Measurements from ENCODE around the gene AOPEP. TPM values are rescaled to one million over a fixed set of nuclear protein-coding genes. Genes with fewer than 3 reads are reported as not detected.

The AOPEP gene
- total and polyA plus RNA-seq, 10 donors = 14.8 to 86.1 (median 51.3) TPM

GRCh38 chr9:94696545-94696944 lies 30.0 kb upstream of the AOPEP start:
- no peak overlapping the region for H3K27ac ChIP-seq
- TF ChIP-seq POLR2A (IDR thresholded peaks at IDR 0.05) (no peak), CTCF (IDR thresholded peaks at IDR 0.05 in 8 of 11, conservative IDR thresholded peaks at IDR 0.05 in 3 of 11) (no peak), POLR2AphosphoS5 (IDR thresholded peaks at IDR 0.05) (no peak)
- 72 to 86% (median 85%) methylated on average over 5 of the region's 5 CpGs for WGBS, 5 donors
- intact Hi-C loops (cut with DNase I; ENCODE audit: low total_unique reads) = loop anchor here (10.0 kb wide), 1 partner anchor 68 kb away; no protein-coding TSS in a partner anchor
- H3K4me3 ChIP-seq = no peak overlapping the region
- DNase-seq = no peak
- no peaks in the 10 kb centered on the region for H3K9me3 ChIP-seq
- H3K27me3 ChIP-seq (replicated peaks in 1 of 7) = no peaks in the 10 kb centered on the region
- no peaks in the 10 kb centered on the region for H3K36me3 ChIP-seq
- H3K4me1 ChIP-seq = no peaks in the 10 kb centered on the region

GRCh38 chr9:94697972-94698581 lies 28.4 kb upstream of the AOPEP start:
- Histone ChIP-seq H3K9me3 (no peaks in the 10 kb centered on the region), H3K27me3 (replicated peaks in 1 of 7) (no peaks in the 10 kb centered on the region), H3K36me3 (no peaks in the 10 kb centered on the region), H3K4me1 (no peaks in the 10 kb centered on the region), H3K4me3 (no peak overlapping the region), H3K27ac (no peak overlapping the region)
- DNase-seq = no peak
- intact Hi-C loops (cut with DNase I; ENCODE audit: low total_unique reads) = loop anchor here (10.0 kb wide), 1 partner anchor 67 kb away; no protein-coding TSS in a partner anchor
- WGBS, 5 donors = 75 to 88% (median 81%) methylated on average over 5 of the region's 5 CpGs
- no peak for TF ChIP-seq POLR2AphosphoS5 (IDR thresholded peaks at IDR 0.05)
- no peak for TF ChIP-seq CTCF (IDR thresholded peaks at IDR 0.05 in 8 of 11, conservative IDR thresholded peaks at IDR 0.05 in 3 of 11)
- TF ChIP-seq POLR2A (IDR thresholded peaks at IDR 0.05) = no peak

- H3K9me3 ChIP-seq = no peaks in the 10 kb centered on the region
- no peaks in the 10 kb centered on the region for H3K36me3 ChIP-seq
- no peaks in the 10 kb centered on the region for H3K4me1 ChIP-seq
- intact Hi-C loops (cut with DNase I; ENCODE audit: low total_unique reads) = loop anchor here (10.0 kb wide), 1 partner anchor 65 kb away; no protein-coding TSS in a partner anchor
- no peaks in the 10 kb centered on the region for H3K27me3 ChIP-seq (replicated peaks in 1 of 7)
- TF ChIP-seq CTCF (IDR thresholded peaks at IDR 0.05 in 8 of 11, conservative IDR thresholded peaks at IDR 0.05 in 3 of 11) = no peak
- TF ChIP-seq POLR2AphosphoS5 (IDR thresholded peaks at IDR 0.05) = no peak
- no peak overlapping the region for H3K4me3 ChIP-seq
- H3K27ac ChIP-seq = no peak overlapping the region
- WGBS, 5 donors = 86 to 96% (median 90%) methylated on average over 4 of the region's 4 CpGs
- no peak for DNase-seq
Measured at GRCh38 chr9:94699715-94700373, 26.7 kb upstream of the AOPEP start.

GRCh38 chr9:94700445-94700844 lies 26.1 kb upstream of the AOPEP start:
- H3K27me3 ChIP-seq (replicated peaks in 1 of 7) = no peaks in the 10 kb centered on the region
- 81 to 92% (median 90%) methylated on average over 3 of the region's 3 CpGs for WGBS, 5 donors
- TF ChIP-seq CTCF (IDR thresholded peaks at IDR 0.05 in 8 of 11, conservative IDR thresholded peaks at IDR 0.05 in 3 of 11) (no peak), POLR2AphosphoS5 (IDR thresholded peaks at IDR 0.05) (no peak), POLR2A (IDR thresholded peaks at IDR 0.05) (no peak)
- DNase-seq = no peak
- H3K4me3 ChIP-seq = no peak overlapping the region
- H3K4me1 ChIP-seq = no peaks in the 10 kb centered on the region
- no peaks in the 10 kb centered on the region for H3K9me3 ChIP-seq
- intact Hi-C loops (cut with DNase I; ENCODE audit: low total_unique reads) = no loop called here
- H3K36me3 ChIP-seq = no peaks in the 10 kb centered on the region
- no peak overlapping the region for H3K27ac ChIP-seq

All from spleen (tissue), 11 donors.